NB4 (cell line): Measurements from ENCODE around the gene ANKLE1.

ENCODE experiments used
- DNase-seq: peaks from one replicate; pipeline ENCODE4 v3.0.0; 2010; ENCODE audit warnings: low read depth
- H3K4me3 ChIP-seq: one replicate; pipeline ENCODE4 v1.5.1; 2011; ENCODE audit warnings: mild to moderate bottlenecking, low read depth, low read length, moderate library complexity
- CTCF ChIP-seq: IDR thresholded peaks from one replicate; pipeline ENCODE4 v1.5.1; 2012; ENCODE audit warnings: low read depth, low read length
- MAX ChIP-seq: IDR thresholded peaks from 2 replicates; pipeline ENCODE4 v1.6.1; 2011; ENCODE audit warnings: low read depth, low read length
- MYC ChIP-seq: IDR thresholded peaks from 2 replicates; pipeline ENCODE4 v1.6.1; 2011; ENCODE audit warnings: low read depth, low read length
- POLR2A ChIP-seq: IDR thresholded peaks from 2 replicates; pipeline ENCODE4 v1.6.1; 2011; ENCODE audit warnings: mild to moderate bottlenecking; ENCODE audit not compliant: insufficient read length; ENCODE audit errors: extremely low read depth

The ANKLE1 gene

GRCh38 chr19:17327068-17327653 lies 45.5 kb downstream of the ANKLE1 start:
- no peak overlapping the region for H3K4me3 ChIP-seq
- TF ChIP-seq POLR2A (no peak), CTCF (no peak), MYC (no peak), MAX (no peak)
- no peak for DNase-seq

GRCh38 chr19:17327654-17328516 lies 46.2 kb downstream of the ANKLE1 start:
- no peak overlapping the region for H3K4me3 ChIP-seq
- TF ChIP-seq MAX, result no peak
- no peak for TF ChIP-seq MYC
- no peak for TF ChIP-seq CTCF
- TF ChIP-seq POLR2A, result no peak
- DNase-seq, result peak; percentile 38

- TF ChIP-seq MYC, result no peak
- no peak for TF ChIP-seq CTCF
- no peak for TF ChIP-seq MAX
- no peak for TF ChIP-seq POLR2A
- DNase-seq, result no peak
- no peak overlapping the region for H3K4me3 ChIP-seq
Measured at GRCh38 chr19:17328517-17329365, 47.0 kb downstream of the ANKLE1 start.

GRCh38 chr19:17329366-17330261 lies 47.9 kb downstream of the ANKLE1 start:
- TF ChIP-seq MYC (no peak), POLR2A (no peak), MAX (no peak), CTCF (no peak)
- DNase-seq, result no peak
- no peak overlapping the region for H3K4me3 ChIP-seq
